HEK293T (cell line): ENCODE measurements around the gene PRG3.

ENCODE experiments used
- BHLHE40 ChIP-seq: fragments of 450-650 bp; IDR thresholded peaks from 2 replicates; pipeline ENCODE4 v1.6.1; 2016; ENCODE audit warnings: mild to moderate bottlenecking, moderate library complexity, borderline replicate concordance
- ELF4 ChIP-seq: fragments of 450-650 bp; IDR thresholded peaks from 2 replicates; pipeline ENCODE4 v1.6.1; 2017; ENCODE audit warnings: antibody characterized with exemption
- FOXK2 ChIP-seq: fragments of 450-650 bp; IDR thresholded peaks from 2 replicates; pipeline ENCODE4 v1.6.1; 2016; ENCODE audit warnings: mild to moderate bottlenecking
- HDGF ChIP-seq: fragments of 450-650 bp; IDR thresholded peaks from 2 replicates; pipeline ENCODE4 v1.6.1; 2017; ENCODE audit warnings: antibody characterized with exemption, borderline replicate concordance
- LEF1 ChIP-seq: fragments of 450-650 bp; IDR thresholded peaks from 2 replicates; pipeline ENCODE4 v1.6.1; 2017; ENCODE audit warnings: mild to moderate bottlenecking, borderline replicate concordance
- NFRKB ChIP-seq: fragments of 450-650 bp; IDR thresholded peaks from 2 replicates; pipeline ENCODE4 v1.6.1; 2016; ENCODE audit warnings: mild to moderate bottlenecking, moderate library complexity
- SP1 ChIP-seq: fragments of 450-650 bp; IDR thresholded peaks from 2 replicates; pipeline ENCODE4 v1.6.1; 2017
- SUZ12 ChIP-seq: fragments of 450-650 bp; IDR thresholded peaks from 2 replicates; pipeline ENCODE4 v1.6.1; 2016; ENCODE audit warnings: mild to moderate bottlenecking
- ZNF384 ChIP-seq: fragments of 450-650 bp; IDR thresholded peaks from 2 replicates; pipeline ENCODE4 v1.6.1; 2016

GRCh38 chr11:57429946-57430345, 49.0 kb upstream of the PRG3 start:
- TF ChIP-seq FOXK2 (no peak), BHLHE40 (no peak), ZNF384 (no peak), SP1 (no peak), SUZ12 (no peak), ELF4 (no peak), HDGF (no peak), NFRKB (no peak), LEF1 (no peak)
